Activated naive CD8-positive, alpha-beta T cell treated with anti-CD3 and anti-CD28 coated beads, Interleukin-2, amount 50 U/mL, for 24 hours (primary cell): ENCODE data around the gene NELFB.

Experiments
- ATAC-seq: fragments of 150-1000 bp; cut with Tn5 transposase; one replicate; pipeline ENCODE4 v1.10.0; 2021
- DNase-seq: peaks from one replicate; pipeline ENCODE4 v3.0.0; 2021
- H3K27ac Mint-ChIP-seq: one replicate; pipeline ENCODE4 v1.8.0; 2021; ENCODE audit warnings: mild to moderate bottlenecking, mixed read lengths
- H3K27me3 Mint-ChIP-seq: one replicate; pipeline ENCODE4 v1.8.0; 2021; ENCODE audit warnings: mixed read lengths
- H3K36me3 Mint-ChIP-seq: one replicate; pipeline ENCODE4 v1.8.0; 2021; ENCODE audit warnings: low read depth, mixed read lengths
- H3K4me1 Mint-ChIP-seq: one replicate; pipeline ENCODE4 v1.8.0; 2021; ENCODE audit warnings: mixed read lengths
- H3K4me3 Mint-ChIP-seq: one replicate; pipeline ENCODE4 v1.8.0; 2021; ENCODE audit warnings: mild to moderate bottlenecking, moderate library complexity, mixed read lengths
- H3K9me3 Mint-ChIP-seq: one replicate; pipeline ENCODE4 v1.8.0; 2021; ENCODE audit warnings: mixed read lengths

Gene NELFB

DNA sequence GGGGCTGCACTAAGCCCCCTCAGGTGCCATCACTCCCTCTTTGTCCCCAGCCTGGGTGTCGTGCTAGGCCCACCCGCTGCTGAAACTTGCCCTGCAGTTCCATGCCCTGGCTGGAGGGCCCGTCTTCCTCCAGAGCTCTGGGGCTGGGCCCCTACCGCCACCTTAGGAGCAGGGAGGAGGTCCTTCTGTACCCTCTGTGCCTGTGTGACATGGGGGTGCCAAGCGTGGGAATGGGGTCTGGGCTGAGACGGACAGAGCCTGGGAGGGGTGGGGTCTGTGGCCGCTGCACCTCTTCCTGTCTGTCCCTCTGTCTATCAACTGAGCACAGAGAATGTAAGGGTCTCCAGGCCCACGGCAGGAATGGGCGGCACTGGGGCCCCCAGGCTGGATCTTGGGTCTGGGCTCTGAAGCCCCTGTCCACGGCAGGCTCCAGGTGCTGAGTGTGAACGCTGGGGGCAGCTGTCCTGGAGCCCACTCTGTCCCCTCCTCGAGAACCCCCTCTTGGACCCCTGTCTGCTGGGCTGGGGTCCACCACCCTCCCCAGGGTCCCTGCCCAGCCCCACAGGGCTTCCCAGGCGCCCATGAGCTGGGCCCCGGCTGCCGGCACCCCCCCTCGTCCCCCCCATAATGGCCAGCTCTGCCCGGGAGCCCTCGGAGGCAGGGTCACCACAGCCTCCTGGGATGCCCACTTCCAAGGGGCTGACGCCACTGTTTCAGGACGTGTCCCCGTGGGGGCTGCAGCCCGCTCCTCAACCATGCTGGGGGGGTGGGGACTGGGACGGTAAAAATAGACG, 62.8 kb downstream of the NELFB start:
- H3K27ac Mint-ChIP-seq = no peak overlapping the region
- peaks cover 2% of the 10 kb centered on the region for H3K27me3 Mint-ChIP-seq
- DNase-seq (no peak), ATAC-seq (no peak)
- no peak overlapping the region for H3K4me3 Mint-ChIP-seq
- H3K9me3 Mint-ChIP-seq = no peaks in the 10 kb centered on the region
- H3K36me3 Mint-ChIP-seq = no peaks in the 10 kb centered on the region
- H3K4me1 Mint-ChIP-seq = peaks cover 4% of the 10 kb centered on the region

DNA sequence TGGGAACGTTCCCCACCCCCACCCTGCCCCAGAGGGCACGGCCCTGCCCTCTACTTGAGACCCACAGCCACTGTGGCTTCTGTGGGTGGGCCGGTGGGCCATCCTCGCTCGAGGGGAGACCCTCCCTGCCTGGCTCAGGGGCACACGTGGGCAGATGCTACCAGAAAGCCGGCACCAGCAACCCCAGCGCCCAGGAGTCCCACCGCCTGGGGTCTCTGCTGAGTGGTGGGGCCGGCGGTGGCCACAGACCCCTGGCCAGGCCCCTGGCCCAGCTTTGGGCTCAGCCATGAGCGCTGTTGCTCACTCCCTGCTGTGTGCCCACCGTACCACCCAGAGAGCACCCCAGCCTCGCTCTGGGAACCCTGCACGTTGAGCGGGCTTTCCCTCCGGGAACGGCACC, 63.5 kb downstream of the NELFB start:
- H3K4me3 Mint-ChIP-seq = no peak overlapping the region
- peaks cover 4% of the 10 kb centered on the region for H3K4me1 Mint-ChIP-seq
- peaks cover 2% of the 10 kb centered on the region for H3K27me3 Mint-ChIP-seq
- H3K27ac Mint-ChIP-seq = no peak overlapping the region
- ATAC-seq (no peak), DNase-seq (no peak)
- no peaks in the 10 kb centered on the region for H3K36me3 Mint-ChIP-seq
- H3K9me3 Mint-ChIP-seq = no peaks in the 10 kb centered on the region

DNA sequence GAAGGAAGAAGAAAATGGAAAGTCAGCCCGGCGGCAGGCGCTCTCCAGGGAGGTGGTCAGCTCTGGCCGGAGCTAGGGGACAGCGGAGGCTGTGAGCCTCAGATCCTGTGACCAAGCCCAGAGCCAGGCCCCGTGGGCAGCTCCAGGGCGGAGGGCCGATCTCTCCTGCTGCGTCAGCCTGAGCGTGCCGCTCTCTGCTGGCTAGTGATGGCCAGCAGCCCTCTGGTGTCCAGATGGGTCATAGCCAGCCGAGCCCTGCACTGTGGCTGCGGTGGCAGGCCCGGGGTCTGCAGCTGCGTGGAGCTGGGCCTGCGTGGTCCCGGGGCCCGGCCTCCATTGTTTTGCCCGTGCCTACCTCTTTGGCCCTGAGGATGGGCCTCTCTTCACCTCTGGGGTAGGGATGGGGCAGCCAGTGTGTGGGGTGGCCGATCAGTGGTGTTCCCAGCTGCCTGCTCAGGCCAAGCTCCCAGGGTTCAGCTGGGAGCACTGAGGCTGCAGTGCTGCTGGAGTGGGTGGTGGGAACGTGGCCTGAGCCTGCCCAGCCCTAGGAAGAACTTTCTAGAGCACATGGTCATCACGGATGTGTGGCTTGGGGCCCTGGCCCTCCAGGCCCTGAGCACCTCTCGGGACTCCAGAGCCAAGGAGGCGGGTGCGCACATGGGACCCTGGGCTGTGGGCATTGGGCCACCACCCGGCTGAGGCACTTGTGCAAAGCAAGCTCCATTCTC, 64.0 kb downstream of the NELFB start:
- no peak for ATAC-seq
- H3K36me3 Mint-ChIP-seq = no peaks in the 10 kb centered on the region
- DNase-seq = no peak
- H3K9me3 Mint-ChIP-seq = no peaks in the 10 kb centered on the region
- peaks cover 2% of the 10 kb centered on the region for H3K27me3 Mint-ChIP-seq
- no peak overlapping the region for H3K27ac Mint-ChIP-seq
- H3K4me1 Mint-ChIP-seq = peaks cover 4% of the 10 kb centered on the region
- H3K4me3 Mint-ChIP-seq = no peak overlapping the region

DNA sequence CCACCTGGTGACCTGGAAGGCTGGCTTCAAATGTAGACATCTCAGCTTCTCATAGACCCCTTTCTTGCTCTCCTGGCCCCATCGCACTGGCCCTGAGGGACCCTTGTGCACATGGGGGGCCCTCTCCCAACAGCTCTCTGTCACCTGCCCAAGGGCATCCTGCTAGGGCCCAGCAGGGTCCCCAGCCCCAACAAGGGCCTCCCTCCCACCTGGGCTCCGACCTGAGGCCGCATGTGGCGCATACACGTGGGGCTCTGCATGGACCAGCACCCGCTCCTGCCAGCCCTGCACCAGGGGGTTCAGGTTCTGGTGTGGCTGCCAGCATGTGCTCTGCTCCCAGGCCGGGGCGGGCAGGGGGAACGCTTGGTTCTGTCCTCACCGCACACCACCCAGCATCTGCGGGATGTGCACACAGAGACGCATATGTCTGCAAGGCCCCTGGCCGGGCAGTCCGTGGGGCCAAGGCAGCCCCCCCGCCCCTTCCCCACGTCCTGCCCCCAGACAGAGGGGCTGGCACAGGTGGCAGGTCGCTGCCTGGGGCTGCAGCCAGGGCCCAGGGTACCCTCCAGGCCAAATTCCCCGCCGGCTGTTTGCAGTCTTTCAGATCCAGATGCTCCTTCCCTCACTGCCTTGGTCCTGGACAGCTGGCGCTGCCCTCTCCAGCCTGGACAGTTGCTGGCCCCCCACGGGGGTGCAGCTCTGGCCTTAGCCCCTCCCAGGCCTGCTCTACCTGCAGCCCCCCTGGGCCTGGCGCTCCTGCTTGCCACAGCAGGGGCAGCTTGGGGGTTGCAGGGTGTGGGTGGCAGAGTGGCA, 64.8 kb downstream of the NELFB start:
- no peaks in the 10 kb centered on the region for H3K9me3 Mint-ChIP-seq
- ATAC-seq (no peak), DNase-seq (no peak)
- H3K4me1 Mint-ChIP-seq = peaks cover 4% of the 10 kb centered on the region
- no peaks in the 10 kb centered on the region for H3K36me3 Mint-ChIP-seq
- H3K4me3 Mint-ChIP-seq = no peak overlapping the region
- H3K27me3 Mint-ChIP-seq = peaks cover 2% of the 10 kb centered on the region
- no peak overlapping the region for H3K27ac Mint-ChIP-seq

DNA sequence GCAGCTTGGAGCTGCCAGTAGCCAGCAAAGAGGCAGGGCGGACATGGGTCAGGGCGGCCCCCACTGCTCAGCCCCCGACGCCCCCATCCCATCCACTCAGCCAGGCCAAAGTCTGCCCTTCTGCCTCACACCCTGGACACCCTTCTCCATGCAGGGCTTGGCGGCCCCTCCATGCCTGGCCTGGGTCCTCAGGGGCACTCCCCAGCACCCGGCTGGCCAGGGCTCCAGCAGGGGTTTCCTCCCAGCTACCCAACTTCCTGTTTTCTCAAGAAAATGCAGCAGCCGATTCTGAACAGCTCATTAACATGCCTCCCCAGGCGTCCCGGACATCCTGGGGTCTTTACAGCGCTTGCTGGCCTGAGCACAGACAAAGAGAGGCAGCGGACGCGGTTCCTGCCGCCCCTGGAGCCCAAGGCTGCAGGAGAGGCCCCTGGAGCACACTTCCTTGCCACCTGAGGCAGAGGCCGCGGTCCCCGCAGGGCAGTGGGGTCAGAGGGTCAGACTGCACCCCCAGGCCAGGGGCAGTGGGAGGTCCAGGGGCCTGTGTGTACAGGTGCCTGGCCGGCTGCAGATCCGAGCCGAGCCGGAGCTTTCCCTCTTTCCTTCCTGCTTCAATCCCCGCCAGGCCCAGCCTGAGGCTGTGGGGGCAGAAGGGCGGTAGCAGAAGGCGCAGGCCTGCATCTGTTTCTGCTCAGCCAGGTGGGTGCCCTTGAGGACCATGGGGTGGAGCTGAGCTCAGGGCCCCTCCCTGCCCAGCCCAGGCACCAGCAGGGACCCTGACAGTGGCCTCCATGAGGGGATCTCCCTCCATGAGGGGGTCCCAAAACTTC, 65.6 kb downstream of the NELFB start:
- ATAC-seq = no peak
- peaks cover 6% of the 10 kb centered on the region for H3K4me1 Mint-ChIP-seq
- no peaks in the 10 kb centered on the region for H3K9me3 Mint-ChIP-seq
- peaks cover 2% of the 10 kb centered on the region for H3K27me3 Mint-ChIP-seq
- no peak overlapping the region for H3K4me3 Mint-ChIP-seq
- no peak overlapping the region for H3K27ac Mint-ChIP-seq
- no peak for DNase-seq
- no peaks in the 10 kb centered on the region for H3K36me3 Mint-ChIP-seq

DNA sequence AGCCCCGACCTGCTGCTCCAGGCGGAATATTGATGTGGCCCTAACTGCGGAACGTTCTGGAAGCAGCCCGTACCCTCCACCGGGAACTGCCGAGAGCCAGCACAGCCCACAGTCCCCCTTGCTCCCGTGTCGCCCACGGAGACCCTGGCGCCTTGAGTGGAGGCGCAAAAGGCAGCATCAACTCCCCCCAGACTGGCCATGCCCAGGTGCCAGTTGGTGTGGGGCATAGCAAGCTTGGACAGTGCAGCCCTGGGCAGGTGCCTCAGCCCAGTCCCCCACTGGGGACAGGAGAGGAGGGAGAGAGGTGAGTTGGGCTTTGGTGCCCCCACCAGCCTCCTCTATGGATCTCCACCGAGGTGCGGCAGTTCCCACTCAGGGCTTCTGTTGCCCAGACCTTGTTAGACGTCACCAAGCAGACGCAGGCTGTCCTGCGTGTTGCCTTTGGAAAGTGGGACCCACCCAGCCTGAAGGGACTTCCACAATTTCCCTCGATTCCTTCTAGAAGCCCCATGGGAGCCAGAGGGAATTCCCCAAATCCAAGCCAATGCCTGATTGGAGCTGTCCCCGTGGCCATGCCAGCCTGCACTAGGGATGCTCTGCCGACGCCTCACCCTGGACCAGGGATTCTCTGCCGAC, 66.7 kb downstream of the NELFB start:
- Mint-ChIP-seq H3K9me3 (no peaks in the 10 kb centered on the region), H3K27me3 (peaks cover 4% of the 10 kb centered on the region), H3K36me3 (no peaks in the 10 kb centered on the region), H3K4me3 (no peak overlapping the region), H3K4me1 (peaks cover 16% of the 10 kb centered on the region), H3K27ac (no peak overlapping the region)
- DNase-seq (no peak), ATAC-seq (no peak)
